Measurements from ENCODE around the gene RPL35.

The RPL35 gene

DNA sequence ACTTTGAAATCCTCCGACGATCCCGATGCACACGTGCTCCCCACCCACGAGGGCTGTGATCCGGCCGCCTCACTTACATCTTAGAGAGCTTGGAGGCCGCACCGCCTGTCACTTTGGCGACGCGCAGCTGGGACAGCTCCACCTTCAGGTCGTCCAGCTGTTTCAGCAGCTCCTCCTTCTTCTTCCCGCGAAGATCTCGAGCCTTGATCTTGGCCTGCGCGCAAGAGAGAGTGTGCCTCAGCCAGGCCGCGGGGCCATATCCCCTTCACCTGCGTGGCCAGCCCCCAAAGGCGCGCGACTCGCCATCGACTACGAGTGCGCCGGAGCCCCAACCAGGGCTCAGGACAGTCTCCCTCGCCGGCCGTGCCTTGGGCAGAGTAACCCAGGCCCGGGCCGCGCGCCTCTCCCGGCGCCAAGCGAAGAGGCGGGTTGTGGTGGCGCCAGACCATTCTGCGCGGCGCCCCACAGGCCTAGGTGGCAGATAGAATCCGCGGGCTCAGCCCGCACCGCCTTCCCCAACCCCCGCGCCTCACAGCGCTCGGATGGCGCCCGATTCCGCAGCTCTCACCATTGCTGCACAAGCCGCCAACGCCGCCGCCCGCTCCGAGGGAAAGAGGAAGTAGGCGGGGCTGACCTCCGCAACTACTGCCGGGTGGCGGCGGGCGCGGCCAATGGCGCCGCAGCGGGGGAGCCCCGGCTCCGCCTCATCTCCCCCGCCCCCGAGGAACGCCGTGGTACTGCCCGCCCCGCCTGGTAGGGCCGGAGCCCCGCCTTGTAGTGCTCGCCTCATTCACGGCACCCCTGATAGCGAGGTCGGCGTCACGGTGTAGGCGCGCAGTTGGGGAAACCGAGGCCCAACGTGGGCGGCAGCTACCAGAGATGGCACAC lies at the start of gene RPL35, which contains the start of gene ARPC5L:
TSS of gene RPL35 (minus strand) at position 616 of the 888 bp plus-strand sequence. CDS start at position 571, 45 bp downstream.
TSS of gene ARPC5L (plus strand) at position 789 of the 888 bp plus-strand sequence. CDS start 7,161 bp downstream, outside the sequence.
- DNase-seq: peak; percentile 95 to 97

DNA sequence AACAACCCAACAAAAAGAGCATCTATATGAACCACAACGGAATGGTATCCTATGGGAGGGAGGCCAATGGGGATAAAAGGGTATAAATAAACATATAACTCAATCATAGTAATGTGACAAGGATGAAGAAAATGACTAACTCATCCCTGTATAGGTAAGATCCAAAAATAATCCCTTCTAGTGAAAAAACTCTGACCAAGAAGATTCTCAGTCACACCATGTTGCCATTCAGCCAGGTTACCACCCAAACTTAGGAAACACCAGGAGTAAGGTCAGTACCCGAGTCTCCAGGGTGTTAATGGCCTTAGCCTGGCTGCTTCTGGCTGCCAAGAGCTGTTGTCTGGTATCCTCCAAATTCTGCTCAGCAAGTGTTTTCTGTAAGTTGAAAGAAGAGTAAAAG lies 46.3 kb upstream of the RPL35 start:
- no peak for DNase-seq

DNA sequence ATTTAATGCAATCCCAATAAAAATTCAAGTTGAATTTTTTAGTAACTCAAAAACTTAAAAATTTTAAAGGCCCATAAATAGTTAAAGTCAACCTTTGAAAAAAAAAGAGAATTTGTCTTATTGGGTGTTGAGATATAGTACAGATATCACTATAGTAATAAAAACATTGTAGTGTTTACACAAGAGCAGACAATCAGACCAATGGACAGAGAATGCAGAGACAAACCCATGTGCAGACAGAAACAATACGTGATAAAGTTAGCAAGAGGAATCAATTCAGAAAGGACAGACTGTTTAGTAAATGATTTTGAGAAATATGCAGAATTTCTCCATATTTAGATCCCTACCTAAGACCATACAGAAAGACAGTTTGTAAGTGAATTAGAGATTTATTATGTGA lies 45.2 kb upstream of the RPL35 start:
- DNase-seq: no peak

DNA sequence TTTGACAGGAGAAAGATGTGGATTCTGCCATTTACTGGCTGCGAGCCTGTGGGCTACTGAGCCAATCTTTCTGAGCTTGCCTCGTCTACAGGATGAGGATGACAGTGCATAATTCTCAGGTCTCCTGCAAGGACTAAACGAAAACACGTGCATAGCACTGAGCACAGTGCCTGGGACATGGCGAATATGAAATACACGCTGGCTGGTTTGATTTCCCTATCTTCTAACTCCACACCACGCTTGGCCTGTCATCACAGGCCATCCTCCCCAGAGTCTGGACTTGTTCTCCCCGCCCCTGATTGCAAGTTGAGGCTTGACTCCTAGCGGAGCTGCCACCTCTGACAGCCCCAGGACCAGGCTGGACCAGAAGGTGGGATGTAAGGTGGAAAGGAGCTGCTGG lies 38.1 kb upstream of the RPL35 start:
- no peak for DNase-seq

DNA sequence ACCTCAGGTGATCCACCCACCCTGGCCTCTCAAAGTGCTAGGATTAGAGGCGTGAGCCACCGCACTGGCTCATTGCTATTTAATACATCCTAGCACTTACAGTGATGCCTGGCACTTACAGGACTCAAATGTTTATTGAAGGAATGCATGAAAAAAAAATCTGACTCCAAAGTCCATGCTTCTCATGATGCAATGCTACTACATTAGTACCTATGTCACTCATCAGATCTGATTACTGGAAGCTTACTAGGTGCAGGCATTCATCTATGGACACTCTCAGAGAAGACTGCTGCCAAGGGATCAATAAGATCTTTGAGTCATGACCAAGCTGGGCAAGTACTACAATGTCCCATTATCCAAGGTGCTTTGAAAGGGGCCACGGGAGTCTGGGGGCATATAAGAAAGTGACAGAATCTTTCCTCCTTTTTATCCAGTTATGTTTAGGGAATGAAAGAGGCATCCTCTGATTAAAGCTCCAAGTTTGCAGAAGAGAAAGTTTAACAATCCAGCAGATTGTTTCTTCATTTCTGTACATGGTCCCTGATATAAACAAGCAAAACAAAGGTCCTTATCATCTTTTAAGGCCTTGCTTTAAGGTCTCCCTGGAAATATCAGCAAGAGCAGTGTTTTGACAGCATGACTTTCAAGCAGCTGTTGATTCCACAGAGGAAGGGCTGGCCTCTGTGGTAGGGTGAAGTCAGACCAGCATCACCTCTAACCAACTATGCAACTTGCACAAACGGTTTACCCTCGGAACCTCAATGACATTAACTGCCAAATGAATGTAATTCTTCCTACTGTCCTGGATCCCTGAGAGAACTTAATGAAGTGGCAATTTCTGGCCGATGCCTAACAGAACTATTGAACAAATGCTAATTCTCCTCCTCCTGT lies 36.1 kb upstream of the RPL35 start:
- no peak for DNase-seq

DNA sequence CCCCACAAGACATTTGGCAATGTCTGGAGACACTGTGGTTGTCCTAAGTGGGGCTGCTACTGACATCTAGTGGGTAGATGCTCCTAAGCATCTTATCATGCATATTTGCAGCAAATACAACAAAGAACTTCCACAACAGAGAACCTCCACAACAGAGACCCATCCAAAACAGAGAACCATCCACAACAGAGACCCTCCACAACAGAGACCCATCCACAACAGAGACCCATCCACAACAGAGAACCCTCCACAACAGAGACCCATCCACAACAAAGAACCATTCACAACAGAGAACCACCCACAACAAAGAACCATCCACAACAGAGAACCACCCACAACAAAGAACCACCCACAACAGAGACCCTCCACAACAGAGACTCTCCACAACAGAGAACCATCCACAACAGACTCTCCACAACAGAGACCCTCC lies 33.0 kb upstream of the RPL35 start:
- peak; percentile 24 to 40 for DNase-seq

DNA sequence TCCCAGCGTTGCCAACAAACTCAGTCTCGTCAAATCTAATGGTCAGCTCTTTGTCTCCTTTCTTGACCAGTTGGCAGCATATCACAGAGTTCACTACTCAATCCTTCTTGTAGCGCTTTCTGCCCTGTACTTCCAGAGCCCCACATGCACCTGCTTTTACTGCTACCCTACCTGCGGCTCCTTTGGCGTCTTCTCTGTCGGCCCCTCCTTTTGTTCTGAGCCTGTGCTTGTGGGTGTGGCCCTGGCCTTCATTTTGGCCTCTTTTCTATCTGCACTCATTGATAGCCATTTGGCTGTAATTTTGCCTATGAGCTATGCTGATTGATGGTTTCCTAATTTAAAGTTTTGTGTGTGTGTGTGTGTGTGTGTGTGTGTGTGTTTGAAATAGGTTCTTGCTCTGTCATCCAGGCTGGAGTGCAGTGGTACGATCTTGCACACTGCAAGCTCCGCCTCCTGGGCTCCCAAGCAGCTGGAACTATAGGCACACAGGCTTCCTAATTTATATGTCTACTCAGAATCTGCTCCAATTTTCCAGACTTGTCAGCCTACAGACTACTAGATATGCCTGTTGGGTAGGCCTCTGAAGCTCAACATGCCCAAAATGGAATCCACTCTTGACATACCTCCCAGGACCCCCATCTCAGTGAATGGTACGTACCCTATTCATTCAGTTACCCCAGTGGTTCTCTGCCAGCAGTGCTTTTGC lies 32.4 kb upstream of the RPL35 start:
- no peak for DNase-seq

DNA sequence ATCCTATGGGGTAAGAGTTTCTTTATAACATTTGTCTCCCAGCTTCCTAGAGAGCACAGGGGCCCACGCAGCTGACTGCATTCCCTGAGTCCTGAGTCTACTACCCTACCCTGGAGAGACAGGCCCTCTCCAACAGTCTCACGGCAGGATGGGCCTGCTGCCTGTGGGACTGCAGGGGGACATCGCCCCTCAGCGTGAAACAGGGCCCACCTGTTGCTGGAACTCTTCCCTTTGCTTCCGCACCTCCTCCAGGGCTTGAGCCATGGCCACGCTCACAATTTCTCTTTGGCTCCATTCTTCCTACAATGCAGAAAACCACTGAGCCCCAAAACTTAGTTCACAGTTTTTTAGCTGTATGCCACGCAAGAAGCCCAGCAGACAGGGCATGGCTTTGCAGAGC lies 28.4 kb upstream of the RPL35 start:
- no peak for DNase-seq

DNA sequence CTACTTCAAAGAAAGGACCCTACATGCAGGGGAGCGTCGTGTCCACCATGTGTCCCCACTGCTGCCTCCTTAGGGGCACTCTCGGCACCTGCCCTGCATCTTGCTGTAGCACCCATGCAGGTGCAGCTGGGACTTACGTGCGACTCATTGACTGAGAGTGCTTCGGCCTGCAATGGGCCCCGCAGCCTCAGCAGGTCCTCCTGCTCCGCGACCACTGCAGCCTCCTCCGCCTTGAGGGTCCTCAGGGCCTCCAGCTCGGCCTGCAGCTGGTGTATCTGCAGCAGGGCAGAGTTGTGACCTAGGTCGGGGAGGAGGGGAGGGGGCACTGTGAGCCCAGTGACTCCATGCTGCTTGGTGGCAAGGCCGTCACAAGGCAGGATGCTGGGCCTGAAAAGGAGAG lies 27.2 kb upstream of the RPL35 start:
- DNase-seq: no peak

DNA sequence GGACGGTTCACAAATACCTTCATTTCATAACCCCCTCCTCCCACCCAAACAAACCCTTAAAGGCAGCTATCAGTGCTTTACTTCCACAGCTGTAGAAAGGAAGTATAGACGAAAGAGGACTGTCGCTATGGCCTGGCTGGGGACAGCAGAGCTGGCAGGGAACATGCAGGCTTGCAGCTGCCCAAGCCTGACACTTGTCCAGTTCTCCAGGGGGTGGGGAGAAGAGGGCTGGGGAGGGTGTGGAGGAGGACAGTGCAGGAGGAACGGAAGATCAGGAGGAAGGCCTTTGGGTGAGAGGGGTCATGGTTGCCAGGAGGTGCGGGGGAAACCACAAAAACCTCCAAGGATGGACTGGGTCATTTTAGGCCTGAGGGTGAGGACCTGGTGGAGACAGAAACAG lies 26.1 kb upstream of the RPL35 start:
- no peak for DNase-seq

DNA sequence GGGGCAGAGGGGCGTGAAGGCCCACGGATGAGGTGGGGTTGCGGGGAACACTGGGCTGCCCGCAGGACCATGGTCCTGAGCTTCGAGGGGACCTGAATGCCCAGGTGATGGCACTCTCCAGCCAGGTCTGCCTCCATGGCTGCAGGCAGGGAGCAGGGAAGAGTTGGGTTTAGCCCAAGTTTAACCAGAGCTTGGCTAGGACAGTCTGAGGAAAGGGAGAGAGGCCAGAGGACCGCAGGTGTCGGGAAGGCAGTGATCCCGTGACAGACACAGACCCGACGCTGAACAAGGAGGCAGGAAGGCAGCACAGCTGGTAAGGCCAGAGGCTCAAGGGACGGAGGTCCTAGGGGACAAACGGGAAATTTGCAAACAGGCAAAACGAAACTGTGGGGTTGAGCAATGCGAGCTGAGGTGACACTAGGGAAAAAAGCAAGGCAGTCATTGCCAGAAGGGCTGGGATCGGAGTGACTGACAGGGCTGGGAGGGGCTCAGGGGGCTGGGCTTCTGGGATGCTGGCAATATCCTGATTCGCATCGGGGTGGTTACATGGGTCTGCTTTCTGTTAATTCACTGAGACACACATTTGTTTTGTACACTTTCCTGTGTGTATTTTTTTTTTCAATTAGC lies 25.2 kb upstream of the RPL35 start:
- DNase-seq: no peak

DNA sequence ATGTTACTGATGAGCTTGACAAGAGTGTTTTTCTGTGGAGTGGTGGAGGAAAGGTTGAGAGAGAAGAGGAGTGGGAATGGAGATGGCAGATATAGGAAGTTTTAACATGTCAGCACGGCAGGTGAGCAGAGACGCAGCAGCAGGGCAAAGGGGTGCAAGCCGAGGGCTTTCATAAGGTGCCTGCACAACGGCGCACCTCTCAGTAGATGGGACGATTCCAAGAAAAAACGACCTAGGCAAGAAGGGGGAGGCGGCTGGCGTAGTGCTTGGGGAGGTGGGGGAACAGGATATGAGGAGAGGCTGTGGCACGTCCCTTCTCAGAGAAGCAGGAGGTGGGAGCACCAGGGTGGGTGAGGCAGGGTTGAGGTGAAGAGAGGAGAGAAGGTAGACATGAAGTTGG lies 24.7 kb upstream of the RPL35 start:
- DNase-seq: no peak

DNA sequence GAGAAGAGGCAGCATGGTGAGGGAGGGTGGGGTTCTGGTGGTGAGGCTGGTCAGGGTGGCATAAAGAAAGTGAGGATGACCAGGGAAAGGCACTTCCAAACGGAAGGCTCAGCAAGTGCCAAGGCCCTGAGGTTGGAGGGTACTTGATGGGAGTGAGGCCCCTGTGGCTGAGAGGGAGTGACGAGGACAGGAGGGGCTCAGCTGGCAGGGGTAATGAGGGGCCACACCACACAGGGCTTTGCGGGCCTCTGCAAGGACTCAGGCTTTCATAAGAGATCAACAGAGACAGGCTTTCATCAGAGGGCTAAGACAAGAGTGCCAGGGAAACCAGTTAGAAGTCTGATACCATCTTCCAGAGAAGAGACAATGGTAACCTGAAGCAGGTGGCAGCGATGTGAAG lies 23.8 kb upstream of the RPL35 start:
- DNase-seq: no peak

DNA sequence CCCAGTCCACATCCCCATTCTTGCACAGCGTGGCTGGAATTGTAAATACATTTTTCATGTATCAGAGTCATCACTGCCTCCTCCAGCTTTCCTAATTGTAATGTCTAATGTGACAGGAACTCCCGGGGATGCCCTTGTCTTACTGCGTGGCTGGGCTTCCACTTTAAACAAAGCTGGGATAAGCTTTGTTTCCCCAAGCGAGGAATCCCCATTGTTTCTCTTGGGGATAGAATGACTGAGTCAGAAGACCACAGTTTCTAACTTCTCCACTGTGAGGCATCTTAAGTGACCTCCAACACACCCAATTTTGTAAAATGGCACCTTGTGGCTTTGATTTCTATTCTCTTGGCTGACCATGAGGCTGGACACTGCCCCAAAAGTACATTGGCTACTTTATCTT lies 22.6 kb upstream of the RPL35 start:
- DNase-seq: no peak

DNA sequence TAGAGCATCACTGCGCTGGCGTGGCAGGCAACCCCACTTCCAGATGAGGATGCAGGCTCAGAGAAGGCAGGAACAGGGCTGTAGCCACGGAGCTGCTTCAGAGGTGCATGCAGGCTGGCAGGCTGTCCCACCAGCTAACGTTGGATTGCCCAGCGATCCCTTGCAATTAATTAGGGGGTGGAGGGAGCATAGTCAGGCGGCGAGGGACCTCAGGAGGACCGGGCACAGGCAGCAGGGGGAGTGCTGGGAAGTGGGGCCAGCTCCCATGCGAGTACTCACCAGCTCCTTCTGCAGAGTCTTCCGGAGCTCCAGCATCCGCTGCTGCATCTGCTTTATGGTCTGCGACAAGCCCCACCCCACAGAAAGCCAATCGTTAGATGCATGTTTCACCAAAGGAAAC lies 20.5 kb upstream of the RPL35 start:
- DNase-seq: no peak

DNA sequence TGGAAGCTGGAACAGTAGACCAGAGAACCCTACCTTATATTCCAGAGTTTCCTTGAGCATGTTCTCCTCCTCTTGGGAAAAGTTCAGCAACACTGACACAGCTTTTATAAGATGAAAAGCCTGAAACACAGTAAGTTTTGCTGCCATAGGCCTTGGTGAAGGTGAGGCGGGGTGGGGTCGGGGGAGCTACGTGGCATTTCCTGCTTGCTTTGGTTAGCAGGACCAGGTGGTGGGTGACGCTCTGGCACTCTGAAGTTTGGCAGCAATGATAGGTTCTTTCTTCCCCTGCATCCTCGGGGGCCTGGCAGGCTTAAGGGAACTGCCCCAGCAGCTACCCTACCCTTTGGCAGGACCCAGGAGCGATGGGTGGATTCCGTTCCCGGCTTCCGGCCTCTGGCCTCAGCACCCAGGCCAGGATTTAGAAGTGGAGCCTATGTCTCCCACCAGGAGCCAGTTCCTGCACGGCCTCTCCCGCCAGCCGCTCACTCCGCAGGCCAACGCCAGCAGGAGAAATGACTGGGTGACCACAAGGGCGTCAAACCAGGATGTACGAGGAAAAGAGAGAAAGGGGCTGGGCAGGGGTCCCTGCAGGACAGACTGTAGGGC lies 19.5 kb upstream of the RPL35 start:
- no peak for DNase-seq

DNA sequence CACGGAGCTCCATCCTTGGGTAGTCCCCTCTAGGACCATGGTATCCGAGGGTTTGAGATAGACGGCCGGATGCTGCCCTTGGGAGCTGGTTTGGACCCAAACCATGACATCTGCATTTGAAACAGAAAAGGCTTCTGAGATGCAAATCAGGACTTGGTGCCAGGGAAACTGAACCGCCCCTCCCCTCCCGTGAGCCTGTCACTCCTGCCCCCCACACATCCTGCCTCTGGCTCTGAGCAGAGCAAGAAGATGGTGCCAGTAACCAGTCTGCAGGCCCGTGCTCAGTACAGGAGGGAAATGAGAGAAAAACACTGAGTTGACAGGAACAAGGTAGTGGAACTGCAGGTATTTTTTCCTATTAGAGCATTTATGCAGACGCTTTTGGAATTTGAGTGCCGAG lies 18.7 kb upstream of the RPL35 start:
- no peak for DNase-seq

DNA sequence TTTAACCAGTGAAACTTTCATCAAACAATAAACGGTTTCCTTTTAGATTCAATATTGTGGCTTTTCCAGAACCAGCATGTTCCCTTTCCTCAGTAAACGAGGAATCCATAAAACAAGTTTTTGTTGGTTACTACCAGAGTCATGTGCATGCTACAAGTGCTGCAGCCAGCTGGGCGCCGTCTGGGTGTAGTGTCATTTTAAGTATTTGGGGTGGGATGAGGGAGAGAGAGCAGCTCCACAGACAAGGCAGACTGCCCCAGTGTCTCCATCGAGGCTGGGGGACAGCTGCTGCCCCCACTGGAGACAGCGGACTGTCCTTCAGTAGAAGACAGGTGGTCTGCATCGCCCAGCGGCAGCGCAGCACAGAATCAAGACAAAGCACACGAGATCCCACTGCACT lies 17.5 kb upstream of the RPL35 start:
- no peak for DNase-seq

DNA sequence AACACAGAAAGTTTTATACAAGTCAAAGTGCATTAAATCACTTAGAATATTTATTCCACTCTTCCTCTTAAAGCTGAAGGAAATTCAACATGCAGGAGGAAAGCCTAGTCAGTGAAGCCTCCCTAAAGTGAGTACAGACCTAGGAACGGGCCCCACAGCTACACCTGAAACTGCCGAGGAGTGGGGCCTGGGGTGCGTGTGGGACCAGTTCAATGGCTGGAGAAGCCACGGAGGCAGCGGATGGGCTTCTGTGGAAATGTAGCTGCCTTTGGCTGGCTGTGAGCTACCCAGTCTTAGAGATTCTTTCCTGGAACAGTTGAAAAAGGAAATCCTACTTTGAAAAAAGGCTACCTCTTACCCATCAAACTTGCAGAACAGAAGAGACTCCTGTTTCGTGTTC lies 16.8 kb upstream of the RPL35 start:
- no peak for DNase-seq

DNA sequence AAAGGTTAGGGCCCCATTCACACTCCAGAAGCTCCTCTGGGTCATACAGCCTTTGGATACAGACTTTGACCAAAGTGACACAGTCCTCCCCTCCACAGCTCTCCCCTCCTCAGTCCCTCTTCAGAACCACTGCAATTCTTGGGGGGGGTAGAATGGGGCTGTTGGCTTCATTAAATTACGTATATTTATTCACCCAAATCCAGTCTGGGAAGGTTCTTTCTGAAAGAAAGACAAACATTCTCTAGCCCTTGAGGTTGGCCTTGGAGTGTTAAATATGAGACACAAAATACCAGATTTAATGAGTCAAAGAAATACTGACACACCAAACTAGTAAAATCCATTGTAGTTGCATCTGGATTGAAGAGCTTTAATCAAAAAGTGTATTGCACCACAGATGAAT lies 16.3 kb upstream of the RPL35 start:
- DNase-seq: no peak

DNA sequence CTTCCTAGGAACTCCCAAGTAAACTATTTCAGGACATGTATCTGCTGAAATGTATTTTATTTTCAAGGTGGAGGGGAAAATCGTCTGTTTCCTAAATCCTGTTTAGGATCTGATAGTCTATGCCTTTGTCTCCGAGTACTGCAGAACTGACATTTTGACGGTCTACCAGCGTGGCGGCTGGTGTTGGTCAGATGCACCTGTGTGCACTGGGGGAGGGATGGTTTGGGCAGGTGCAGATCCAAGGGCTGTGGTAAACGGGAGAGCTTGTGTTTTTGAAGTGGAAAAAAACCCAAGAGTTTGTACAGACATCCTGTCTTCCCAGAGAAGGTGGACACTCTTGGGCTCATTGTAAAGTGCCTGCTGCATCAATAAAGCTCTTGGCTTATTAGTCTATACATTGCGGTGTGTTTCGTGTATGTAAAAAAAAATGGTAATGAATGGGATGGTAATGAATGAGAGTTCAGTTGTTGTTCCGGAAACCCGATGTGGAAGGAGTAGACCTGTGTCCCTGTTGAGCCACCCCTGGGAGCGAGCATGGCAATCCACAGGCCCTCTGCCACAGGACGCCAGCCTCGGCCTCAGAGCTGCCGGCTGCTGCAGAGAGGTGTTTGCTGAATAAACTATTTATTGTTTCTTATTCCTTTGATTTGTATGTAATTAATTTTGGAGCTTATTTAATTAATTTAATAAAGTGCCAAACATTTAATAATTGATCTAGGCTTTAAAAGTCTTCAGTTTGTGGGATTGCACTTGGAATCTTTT lies 15.4 kb upstream of the RPL35 start:
- DNase-seq: no peak

Measured in activated CD4-positive, alpha-beta T cell treated with anti-CD3 and anti-CD28 coated beads for 4 hours (primary cell).